ENCODE results near the gene LRPAP1.
"Not testable (repeated sequence)": the region's sequence is repeated elsewhere in the genome, so short reads cannot be mapped to it uniquely, and the experiment has no call there.

The LRPAP1 gene

DNA sequence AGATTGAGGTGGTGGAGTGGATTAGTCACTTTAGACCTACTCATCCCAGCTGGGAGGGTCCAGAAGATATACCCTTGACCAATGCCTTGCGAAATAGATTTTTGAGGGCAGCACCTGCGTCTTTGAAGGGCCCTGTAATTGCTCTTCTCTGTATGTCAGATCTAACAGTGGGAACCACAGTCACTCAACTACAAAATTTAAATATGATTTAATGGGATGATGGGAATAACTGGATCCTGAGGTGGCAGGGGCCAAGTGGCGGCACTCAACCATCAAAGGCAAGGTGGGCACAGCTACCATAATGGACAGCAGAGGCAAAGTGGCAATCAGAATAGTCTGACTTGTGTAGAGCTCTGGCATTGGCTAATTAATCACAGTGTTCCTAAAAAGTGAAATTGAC lies 76.6 kb downstream of the LRPAP1 start:
- DNase-seq = not testable (repeated sequence)

All from fibroblast of skin of abdomen (primary cell).